ENCODE data around the gene LYZL6.
"Not testable (repeated sequence)": the region's sequence is repeated elsewhere in the genome, so short reads cannot be mapped to it uniquely, and the experiment has no call there.

LYZL6 gene

GRCh38 chr17:35947156-35947585, 3.7 kb upstream of the LYZL6 start:
- DNase-seq (ENCODE audit: low read depth in 2 of 2, low spot score in 1 of 2): peak in 1 of 2 donors; percentile 13

DNA sequence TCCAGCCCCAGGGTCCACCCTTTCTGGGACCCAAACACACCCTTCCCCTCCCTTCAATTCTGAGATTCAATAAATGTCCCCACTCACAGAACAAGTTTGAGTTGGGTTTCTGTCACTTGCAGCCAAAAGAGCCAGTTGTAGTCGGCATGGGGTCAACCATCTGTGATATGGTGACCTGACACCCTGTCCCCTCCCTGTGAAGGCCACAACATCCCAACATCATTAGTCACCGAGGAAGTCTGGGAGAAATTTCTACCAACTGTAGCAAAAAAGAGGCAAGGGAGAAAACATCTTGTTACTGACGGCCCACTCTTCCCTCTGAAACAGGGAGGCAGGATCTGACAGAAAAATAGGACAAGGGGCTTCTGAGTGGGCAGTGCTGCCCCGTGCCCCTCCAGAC, 638 bp upstream of the LYZL6 start:
- DNase-seq (ENCODE audit: low read depth in 2 of 2, low spot score in 1 of 2): no peak

GRCh38 chr17:35942588-35943186, 826 bp downstream of the LYZL6 start:
- DNase-seq (ENCODE audit: low read depth in 2 of 2, low spot score in 1 of 2): no peak

- not testable (repeated sequence) for DNase-seq (ENCODE audit: low read depth in 2 of 2, low spot score in 1 of 2)
Measured at GRCh38 chr17:35938492-35938891, 5.0 kb downstream of the LYZL6 start.

- DNase-seq (ENCODE audit: low read depth in 2 of 2, low spot score in 1 of 2): no peak
Measured at GRCh38 chr17:35936063-35936462, 7.5 kb downstream of the LYZL6 start.

GRCh38 chr17:35934760-35935159, 8.8 kb downstream of the LYZL6 start:
- no peak for DNase-seq (ENCODE audit: low read depth in 2 of 2, low spot score in 1 of 2)

DNA sequence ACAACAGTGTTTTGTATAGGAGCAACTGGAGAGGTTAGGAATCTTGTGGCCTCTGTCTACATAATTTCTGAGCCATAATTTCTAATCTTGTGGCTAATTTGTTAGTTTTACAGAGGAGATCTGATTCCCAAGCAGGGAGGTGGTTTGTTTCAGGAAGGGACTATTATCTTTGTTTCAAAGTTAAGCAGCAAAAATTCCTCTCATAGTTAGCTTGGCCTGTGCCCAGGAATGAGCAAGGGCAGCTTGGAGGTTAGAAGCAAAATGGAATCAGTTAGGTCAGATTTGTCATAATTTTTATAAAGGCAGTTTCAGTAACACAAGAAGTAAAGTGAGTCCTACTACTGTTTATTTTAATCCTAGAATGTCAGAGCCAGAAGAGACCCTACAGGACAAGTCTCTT, 10.9 kb downstream of the LYZL6 start:
- DNase-seq (ENCODE audit: low read depth in 2 of 2, low spot score in 1 of 2): no peak

GRCh38 chr17:35931794-35932425, 11.6 kb downstream of the LYZL6 start:
- no peak for DNase-seq (ENCODE audit: low read depth in 2 of 2, low spot score in 1 of 2)

DNA sequence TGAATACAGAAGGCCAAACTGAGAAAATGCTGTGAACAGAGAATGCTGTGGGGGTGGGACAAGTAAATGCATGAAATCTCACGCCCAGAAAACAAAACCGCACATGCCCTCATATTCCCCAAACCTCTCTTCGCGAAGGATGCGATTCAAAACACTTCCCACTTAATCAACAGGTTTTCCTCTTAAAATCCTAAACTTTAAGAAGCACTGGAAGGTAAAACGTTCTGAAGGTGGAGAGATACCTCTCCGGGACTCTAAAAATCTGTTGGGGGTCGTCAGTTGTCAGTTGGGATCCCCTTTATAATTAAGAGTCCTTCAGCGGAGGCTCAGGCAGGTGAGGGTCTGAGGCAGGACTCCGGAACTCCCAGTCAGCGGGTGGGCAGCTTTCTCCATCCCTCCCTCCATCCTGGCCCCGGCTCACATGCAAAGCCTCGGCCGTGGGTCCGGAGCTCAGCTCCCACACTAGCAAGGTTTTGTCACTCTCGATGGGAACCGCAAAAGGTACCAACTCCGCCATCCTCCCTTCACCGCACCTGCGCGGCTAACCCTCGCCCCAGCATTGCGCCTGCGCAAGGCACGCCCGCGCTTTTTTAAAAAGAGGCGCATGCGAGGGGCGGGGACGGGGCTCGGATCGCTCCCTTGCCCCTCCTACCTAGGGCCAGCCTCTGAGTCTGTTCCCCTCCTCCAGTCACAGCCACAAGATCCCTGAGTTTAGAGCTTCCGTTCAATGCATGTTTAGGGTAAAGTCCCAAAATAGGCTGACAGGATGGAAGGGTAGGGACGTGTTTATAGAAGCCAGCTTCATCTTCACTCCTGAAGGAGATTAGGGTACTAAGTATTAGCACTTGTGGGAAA, 13.1 kb downstream of the LYZL6 start, which contains the start of gene RDM1:
RDM1 (minus strand) TSS at position 563 of the 855 bp plus-strand sequence; CDS start at position 517, 46 bp downstream.
- DNase-seq (ENCODE audit: low read depth in 2 of 2, low spot score in 1 of 2): peak; percentile 53 to 64

GRCh38 chr17:35927714-35928113, 15.8 kb downstream of the LYZL6 start:
- no peak for DNase-seq (ENCODE audit: low read depth in 2 of 2, low spot score in 1 of 2)

DNA sequence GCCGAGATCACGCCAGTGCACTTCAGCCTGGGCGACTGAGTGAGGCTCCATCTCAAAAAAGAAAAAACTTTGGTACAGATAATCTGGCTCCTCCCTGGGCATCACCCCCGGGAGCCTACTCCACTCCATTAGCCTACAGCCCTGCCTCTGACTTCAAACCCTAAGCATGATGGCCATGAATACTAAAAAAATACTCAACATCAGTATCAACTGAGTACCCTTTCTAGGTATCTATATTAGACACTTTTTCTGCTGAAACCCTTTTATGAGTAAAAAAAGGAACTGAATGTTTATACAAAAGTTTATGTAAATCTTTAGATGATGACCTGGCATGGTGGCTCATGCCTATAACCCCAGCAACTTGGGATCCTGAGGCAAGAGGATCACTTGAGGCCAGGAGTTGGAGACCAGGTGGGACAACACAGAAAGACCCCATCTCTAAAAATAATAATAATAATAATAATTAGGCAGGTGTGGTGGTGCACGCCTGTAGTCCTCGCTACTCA, 19.9 kb downstream of the LYZL6 start:
- DNase-seq (ENCODE audit: low read depth in 2 of 2, low spot score in 1 of 2): no peak

GRCh38 chr17:35920229-35920628, 23.3 kb downstream of the LYZL6 start:
- no peak for DNase-seq (ENCODE audit: low read depth in 2 of 2, low spot score in 1 of 2)

GRCh38 chr17:35918665-35919064, 24.8 kb downstream of the LYZL6 start:
- no peak for DNase-seq (ENCODE audit: low read depth in 2 of 2, low spot score in 1 of 2)

DNA sequence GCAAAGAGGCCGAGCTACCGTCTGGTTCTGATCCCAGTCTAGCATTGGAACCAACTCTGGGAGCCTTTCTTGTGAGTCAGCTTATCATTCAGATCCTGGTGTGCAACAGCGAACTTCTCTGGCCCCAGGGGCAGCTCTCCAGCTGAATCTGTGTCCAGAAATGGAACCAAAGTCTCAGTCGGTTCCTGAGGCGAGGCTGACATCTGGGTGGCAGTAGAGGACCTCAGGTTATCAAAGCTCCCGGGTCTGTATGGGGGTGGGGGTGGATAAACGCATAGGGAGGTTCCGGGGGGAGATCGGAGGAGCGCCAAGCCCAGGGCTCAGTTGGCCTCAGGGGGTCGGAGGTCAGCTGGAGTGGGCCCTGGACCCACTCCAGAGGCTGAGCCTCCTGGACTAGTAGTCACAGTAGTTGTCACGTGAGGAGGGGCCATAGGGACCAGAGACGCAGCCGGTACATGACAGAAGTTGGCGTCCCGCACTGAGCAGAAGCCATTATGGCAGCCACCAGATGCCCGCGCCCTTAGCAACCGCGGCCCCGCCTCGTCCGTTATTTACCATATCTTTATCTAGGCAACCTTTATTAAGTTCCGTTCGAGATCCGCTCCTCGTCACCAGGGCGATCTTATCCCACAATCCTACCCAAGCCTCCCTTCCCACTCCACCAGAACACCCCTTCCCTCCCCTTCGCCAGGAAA, 25.8 kb downstream of the LYZL6 start:
- no peak for DNase-seq (ENCODE audit: low read depth in 2 of 2, low spot score in 1 of 2)

DNA sequence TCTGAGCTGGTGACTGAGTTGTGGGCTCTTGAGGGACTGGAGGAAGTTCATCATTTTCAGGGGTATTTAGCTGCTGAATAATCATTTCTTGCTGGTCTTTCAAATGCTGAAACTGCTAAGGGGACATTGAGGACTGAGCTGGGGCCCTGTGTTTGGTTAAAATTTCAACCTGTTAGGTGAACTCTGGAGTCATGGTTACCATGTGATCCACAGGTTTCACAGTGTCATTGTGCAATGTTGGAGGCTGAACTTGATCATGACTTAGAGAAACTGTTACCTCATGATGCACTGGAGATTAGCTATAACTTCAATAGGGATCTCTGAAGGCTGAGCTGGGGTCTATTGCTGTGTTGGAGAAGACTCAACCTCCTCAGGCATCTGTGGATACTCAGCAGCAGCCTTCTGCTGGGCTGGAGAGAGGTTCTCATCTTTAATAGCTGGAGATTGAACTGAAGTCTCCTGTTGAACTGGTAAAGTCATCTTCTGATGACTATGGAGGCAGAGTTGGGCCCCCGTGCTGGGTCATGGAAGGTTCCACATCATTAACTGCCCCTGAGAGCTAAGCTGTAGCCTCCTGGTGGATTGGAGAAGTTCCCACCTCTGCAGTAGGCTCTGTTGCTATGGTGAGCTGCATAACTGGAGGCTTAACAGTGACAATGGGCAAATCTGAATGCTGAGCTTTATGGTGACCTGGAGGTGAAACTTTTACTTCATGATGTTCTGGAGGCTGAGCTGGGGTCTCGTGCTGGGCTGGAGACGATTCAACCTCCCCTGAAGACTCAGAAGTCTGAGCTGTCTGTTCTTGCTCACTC, 28.2 kb downstream of the LYZL6 start:
- DNase-seq (ENCODE audit: low read depth in 2 of 2, low spot score in 1 of 2): no peak

GRCh38 chr17:35914354-35914753, 29.2 kb downstream of the LYZL6 start:
- DNase-seq (ENCODE audit: low read depth in 2 of 2, low spot score in 1 of 2): no peak

- DNase-seq (ENCODE audit: low read depth in 2 of 2, low spot score in 1 of 2): no peak
Measured at GRCh38 chr17:35913609-35914008, 29.9 kb downstream of the LYZL6 start.

GRCh38 chr17:35912942-35913341, 30.6 kb downstream of the LYZL6 start:
- no peak for DNase-seq (ENCODE audit: low read depth in 2 of 2, low spot score in 1 of 2)

- DNase-seq (ENCODE audit: low read depth in 2 of 2, low spot score in 1 of 2): no peak
Measured at GRCh38 chr17:35912339-35912912, 31.1 kb downstream of the LYZL6 start.

GRCh38 chr17:35909408-35909807, 34.1 kb downstream of the LYZL6 start:
- DNase-seq (ENCODE audit: low read depth in 2 of 2, low spot score in 1 of 2): no peak

All from stimulated activated CD8-positive, alpha-beta memory T cell treated with anti-CD3 and anti-CD28 coated beads, Interleukin-4, amount 100 ng/mL, for 4 hours (primary cell).